Natural killer cell (primary cell): ENCODE results near the gene GPR152. TPM values are rescaled to one million over a fixed set of nuclear protein-coding genes. Genes with fewer than 3 reads are reported as not detected.
A peak's percentile ranks its signal among the peaks of the same experiment; 100 is the strongest.

Experiments used
- ATAC-seq, 3 donors: fragments of 150-1000 bp in 2 of 3; fragments of 200-7000 bp in 1 of 3; cut with Tn5 transposase; 1 replicate in 1 of 3; 2 replicates in 2 of 3; pipeline ENCODE4 v1.10.0; 2021; ENCODE audit warnings: mild to moderate bottlenecking in 2 of 3, moderate library complexity in 2 of 3
- DNase-seq, 2 donors: peaks; one replicate each; pipeline versions ENCODE4 v3.0.0 to v3.0.0-alpha.2; 2013 to 2021; ENCODE audit warnings: mixed read lengths in 1 of 2
- H3K27ac ChIP-seq: one replicate; pipeline ENCODE4 v1.5.1; 2013; ENCODE audit warnings: mild to moderate bottlenecking, low read length
- H3K27me3 ChIP-seq: one replicate; pipeline ENCODE4 v1.6.1; 2013; ENCODE audit warnings: low read length; ENCODE audit not compliant: control insufficient read depth, insufficient read depth
- H3K36me3 ChIP-seq: one replicate; pipeline ENCODE4 v1.6.1; 2013; ENCODE audit warnings: low read length; ENCODE audit not compliant: control insufficient read depth, insufficient read depth
- H3K4me1 ChIP-seq: one replicate; pipeline ENCODE4 v1.6.1; 2013; ENCODE audit warnings: low read length; ENCODE audit not compliant: control insufficient read depth, insufficient read depth
- H3K4me3 ChIP-seq: one replicate; pipeline ENCODE4 v1.5.1; 2013; ENCODE audit warnings: low read length
- H3K9me3 ChIP-seq: one replicate; pipeline ENCODE4 v1.6.1; 2013; ENCODE audit warnings: low read length; ENCODE audit not compliant: control insufficient read depth, insufficient read depth
- H3K27ac Mint-ChIP-seq, 2 donors: one replicate each; pipeline ENCODE4 v1.8.0; 2022; ENCODE audit warnings: mild to moderate bottlenecking in 2 of 2, mixed read lengths in 2 of 2, moderate library complexity in 1 of 2
- H3K27me3 Mint-ChIP-seq, 2 donors: one replicate each; pipeline ENCODE4 v1.8.0; 2022; ENCODE audit warnings: low read depth in 2 of 2, mixed read lengths in 2 of 2
- H3K36me3 Mint-ChIP-seq: one replicate; pipeline ENCODE4 v1.8.0; 2022; ENCODE audit warnings: mixed read lengths
- H3K4me1 Mint-ChIP-seq, 2 donors: one replicate each; pipeline ENCODE4 v1.8.0; 2022; ENCODE audit warnings: mixed read lengths in 2 of 2
- H3K4me3 Mint-ChIP-seq: one replicate; pipeline ENCODE4 v1.8.0; 2022; ENCODE audit warnings: mild to moderate bottlenecking, moderate library complexity, mixed read lengths
- H3K9me3 Mint-ChIP-seq, 2 donors: one replicate each; pipeline ENCODE4 v1.8.0; 2022; ENCODE audit warnings: mixed read lengths in 2 of 2
- CTCF ChIP-seq: fragments of 200-600 bp; IDR thresholded peaks from one replicate; pipeline ENCODE4 v1.8.0; 2022; ENCODE audit warnings: antibody characterized with exemption
- WGBS: methylation state at CpG from one replicate; pipeline ENCODE4 v1.1.7; 2013; ENCODE audit warnings: missing lambda C conversion rate; ENCODE audit not compliant: insufficient coverage; 5-methylcytosine and 5-hydroxymethylcytosine counted together
- intact Hi-C: fragments of 100-400 bp; cut with micrococcal nuclease; formaldehyde crosslinking; loops from one replicate; pipeline ENCODE4 v1.14.2; 2022
- total RNA-seq, 4 donors: library from RNA; stranded (reverse); fragments of 120-200 nt in 1 of 4; gene quantifications; one replicate each; pipeline versions ENCODE4 v1.2.3 to v1.2.4, GENCODE V29; 2013 to 2022

The GPR152 gene
- total RNA-seq, 3 donors from 2014 or later (not counting 1 experiment from before 2014, with no cell fraction given) = 0.25 TPM; not detected in 2

DNA sequence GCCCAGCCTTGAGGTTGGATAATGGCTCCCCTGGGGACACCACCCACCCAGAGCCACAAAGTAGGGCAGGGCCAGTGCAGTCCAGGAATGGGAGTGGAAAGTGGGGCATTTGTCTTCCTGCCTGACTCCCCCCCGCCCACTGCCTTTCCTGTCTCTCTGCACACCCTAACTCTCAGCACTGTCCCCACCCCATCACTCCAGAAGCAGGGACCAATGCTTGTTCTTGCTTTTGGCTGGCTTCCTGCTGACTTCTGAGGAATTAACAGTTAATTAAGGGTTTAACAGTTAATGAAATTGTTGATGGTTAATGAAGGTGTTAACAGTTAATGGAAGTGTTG lies 47.9 kb upstream of the GPR152 start:
- Mint-ChIP-seq H3K36me3 (peaks cover 7% of the 10 kb centered on the region), H3K27me3 (no peaks in the 10 kb centered on the region), H3K9me3 (no peaks in the 10 kb centered on the region), H3K4me3 (peak overlapping the region; percentile 55), H3K27ac (peak overlapping the region in 1 of 2 donors; percentile 52), H3K4me1 (peaks cover 16 to 30% of the 10 kb centered on the region in 2 donors)
- Histone ChIP-seq H3K36me3 (peaks cover 61% of the 10 kb centered on the region), H3K27me3 (no peaks in the 10 kb centered on the region), H3K4me1 (peaks cover 12% of the 10 kb centered on the region), H3K4me3 (no peak overlapping the region), H3K27ac (no peak overlapping the region), H3K9me3 (no peaks in the 10 kb centered on the region)
- ATAC-seq (no peak), DNase-seq (no peak)
- no peak for TF ChIP-seq CTCF
- 71% methylated on average over 1 of the region's 1 CpG for WGBS
- intact Hi-C loops = loop anchor here (10.0 kb wide), 1 partner anchor 114 kb away; no protein-coding TSS in a partner anchor

GRCh38 chr11:67499808-67500483 lies 47.4 kb upstream of the GPR152 start:
- DNase-seq = no peak
- 95% methylated on average over 26 of the region's 26 CpGs for WGBS
- Mint-ChIP-seq H3K27ac (peak overlapping the region in 1 of 2 donors; percentile 27), H3K27me3 (no peaks in the 10 kb centered on the region), H3K4me3 (no peak overlapping the region), H3K9me3 (no peaks in the 10 kb centered on the region), H3K36me3 (peaks cover 7% of the 10 kb centered on the region), H3K4me1 (peaks cover 15 to 28% of the 10 kb centered on the region in 2 donors)
- H3K4me3 ChIP-seq = no peak overlapping the region
- intact Hi-C loops = loop anchor here (10.0 kb wide), 1 partner anchor 115 kb away; no protein-coding TSS in a partner anchor
- no peak overlapping the region for H3K27ac ChIP-seq
- TF ChIP-seq CTCF = no peak
- no peaks in the 10 kb centered on the region for H3K27me3 ChIP-seq
- H3K4me1 ChIP-seq = peaks cover 10% of the 10 kb centered on the region
- no peaks in the 10 kb centered on the region for H3K9me3 ChIP-seq
- no peak for ATAC-seq
- peaks cover 66% of the 10 kb centered on the region for H3K36me3 ChIP-seq

- Histone ChIP-seq H3K9me3 (no peaks in the 10 kb centered on the region), H3K27ac (no peak overlapping the region), H3K4me1 (peaks cover 6% of the 10 kb centered on the region), H3K4me3 (no peak overlapping the region), H3K27me3 (no peaks in the 10 kb centered on the region), H3K36me3 (peaks cover 75% of the 10 kb centered on the region)
- H3K9me3 Mint-ChIP-seq = no peaks in the 10 kb centered on the region
- H3K27me3 Mint-ChIP-seq = no peaks in the 10 kb centered on the region
- ATAC-seq (no peak), DNase-seq (no peak)
- TF ChIP-seq CTCF = no peak
- peaks cover 15 to 20% of the 10 kb centered on the region in 2 donors for H3K4me1 Mint-ChIP-seq
- no peak overlapping the region for H3K27ac Mint-ChIP-seq
- peaks cover 7% of the 10 kb centered on the region for H3K36me3 Mint-ChIP-seq
- intact Hi-C loops = no loop called here
- WGBS = 95% methylated on average over 21 of the region's 21 CpGs
- no peak overlapping the region for H3K4me3 Mint-ChIP-seq
Measured at GRCh38 chr11:67498544-67498972, 46.0 kb upstream of the GPR152 start.
